Measurements from ENCODE around the gene BMERB1. TPM values are rescaled to one million over a fixed set of nuclear protein-coding genes. Genes with fewer than 3 reads are reported as not detected.
"Not testable (repeated sequence)": the region's sequence is repeated elsewhere in the genome, so short reads cannot be mapped to it uniquely, and the experiment has no call there.

The BMERB1 gene
- total and polyA plus RNA-seq, 3 experiments from 2014 or later, result 4.8 to 13.6 (median 13.1) TPM

DNA sequence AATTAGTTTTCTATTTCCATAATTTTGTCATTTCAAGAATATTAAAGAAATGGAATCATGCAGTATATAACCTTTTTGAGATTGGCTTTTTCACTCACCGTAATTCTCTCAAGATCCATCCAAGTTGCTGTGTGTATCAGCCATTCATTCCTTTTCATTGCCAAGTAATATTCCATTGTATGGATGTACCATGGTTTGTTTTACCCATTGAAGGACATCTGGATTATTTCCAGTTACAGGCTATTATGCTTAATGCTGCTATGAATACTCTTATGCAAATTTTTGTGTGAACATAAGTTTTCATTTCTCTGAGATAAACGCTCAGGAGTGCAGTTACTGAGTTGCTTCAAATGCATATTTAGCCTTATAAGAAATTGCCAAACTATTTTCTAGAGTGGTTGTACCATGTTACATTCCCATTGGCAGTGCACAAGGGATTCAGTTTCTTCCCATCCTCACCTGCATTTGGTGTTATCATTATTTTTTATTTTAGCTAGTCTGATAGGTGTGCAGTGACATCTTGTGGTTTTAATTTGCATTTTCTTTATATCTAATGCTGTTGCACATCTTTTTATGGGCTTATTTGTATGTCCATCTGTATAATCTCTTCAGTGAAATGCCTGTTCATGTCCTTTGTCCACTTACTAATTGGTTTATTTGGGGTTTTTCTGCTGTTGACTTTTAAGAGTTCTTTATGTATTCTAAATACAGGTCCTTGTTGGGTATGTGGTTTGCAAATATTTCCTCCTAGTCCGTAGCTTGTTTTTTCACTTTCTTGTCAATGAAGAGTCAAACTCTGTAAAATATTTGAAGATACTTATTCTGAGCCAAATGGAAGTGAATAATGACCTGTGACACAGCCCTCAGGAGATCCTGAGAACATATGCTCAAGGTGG is 32.7 kb downstream of the BMERB1 start:
- Mint-ChIP-seq H3K27ac (peak overlapping the region in 1 of 8 donors; percentile 23), H3K9me3 (peaks cover 2 to 6% (median 4%) of the 10 kb centered on the region in 5 donors), H3K36me3 (peaks cover 0 to 5% (median 0%) of the 10 kb centered on the region in 3 donors), H3K27me3 (peaks cover 0 to 14% of the 10 kb centered on the region in 2 donors), H3K4me1 (no peaks in the 10 kb centered on the region), H3K4me3 (no peak overlapping the region)
- no peaks in the 10 kb centered on the region for H3K4me1 ChIP-seq (ENCODE audit: insufficient read depth, low read length)
- H3K36me3 ChIP-seq (ENCODE audit: insufficient read depth, low read length), result no peaks in the 10 kb centered on the region
- no peak for DNase-seq
- no peaks in the 10 kb centered on the region for H3K27me3 ChIP-seq (ENCODE audit: insufficient read depth, low read length, poor library complexity, severe bottlenecking)
- no peaks in the 10 kb centered on the region for H3K9me3 ChIP-seq (ENCODE audit: low read length)
- H3K4me3 ChIP-seq (ENCODE audit: low read length), result no peak overlapping the region
- H3K27ac ChIP-seq (ENCODE audit: low read depth, low read length), result no peak overlapping the region
- POLR2A ChIA-PET, result no interaction called here
- CTCF ChIA-PET, result no interaction called here

DNA sequence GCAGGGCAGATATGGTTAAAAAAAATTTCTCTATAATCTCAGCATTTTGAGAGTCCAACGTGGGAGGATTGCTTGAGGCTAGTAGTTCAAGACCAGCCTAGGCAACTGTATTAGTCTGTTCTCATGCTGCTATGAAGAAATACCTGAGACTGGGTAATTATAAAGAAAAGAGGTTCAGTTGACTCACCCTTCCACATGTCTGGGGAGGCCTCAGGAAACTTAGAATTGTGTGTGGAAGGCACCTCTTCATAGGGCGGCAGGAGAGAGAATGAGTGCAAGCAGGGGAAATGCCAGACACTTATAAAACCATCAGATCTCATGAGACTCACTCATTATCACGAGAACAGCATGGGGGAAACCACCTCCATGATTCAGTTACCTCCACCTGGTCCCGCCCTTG is 42.6 kb downstream of the BMERB1 start:
- POLR2A ChIA-PET; DNase-seq; H3K9me3 Mint-ChIP-seq; H3K9me3 ChIP-seq (ENCODE audit: low read length); H3K36me3 ChIP-seq (ENCODE audit: insufficient read depth, low read length); H3K4me1 Mint-ChIP-seq; H3K4me3 ChIP-seq (ENCODE audit: low read length); H3K4me1 ChIP-seq (ENCODE audit: insufficient read depth, low read length); CTCF ChIA-PET; H3K27ac ChIP-seq (ENCODE audit: low read depth, low read length); H3K27me3 ChIP-seq (ENCODE audit: insufficient read depth, low read length, poor library complexity, severe bottlenecking); H3K4me3 Mint-ChIP-seq; H3K36me3 Mint-ChIP-seq: not testable (repeated sequence)
- peak overlapping the region in 1 of 8 donors; percentile 58 for H3K27ac Mint-ChIP-seq
- H3K27me3 Mint-ChIP-seq, result peaks cover 13 to 14% of the 10 kb centered on the region in 2 donors

DNA sequence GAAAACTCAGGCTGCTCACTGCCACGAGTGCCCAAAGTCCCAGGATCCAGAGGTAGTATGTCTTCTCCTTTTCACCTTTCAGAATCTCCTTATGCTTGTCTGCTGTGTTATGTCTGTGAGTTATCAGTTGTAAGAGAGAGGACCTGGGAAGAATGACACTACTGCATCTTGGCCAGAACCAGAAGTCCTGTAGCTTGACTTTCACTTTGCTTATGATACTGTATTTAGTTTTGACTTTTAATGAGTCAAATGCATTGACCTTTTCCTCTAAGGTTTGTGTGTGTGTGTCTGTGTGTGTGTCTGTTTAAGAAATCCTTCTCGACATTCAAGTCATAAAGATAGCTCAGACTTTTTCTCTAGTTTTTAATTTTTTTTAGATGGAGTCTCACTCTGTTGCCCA is 43.4 kb downstream of the BMERB1 start:
- POLR2A ChIA-PET, result no interaction called here
- H3K27ac ChIP-seq (ENCODE audit: low read depth, low read length), result no peak overlapping the region
- Mint-ChIP-seq H3K36me3 (peaks cover 0 to 5% (median 0%) of the 10 kb centered on the region in 3 donors), H3K27ac (no peak overlapping the region), H3K4me3 (no peak overlapping the region), H3K4me1 (no peaks in the 10 kb centered on the region), H3K27me3 (peaks cover 12 to 14% of the 10 kb centered on the region in 2 donors), H3K9me3 (peaks cover 0 to 3% (median 2%) of the 10 kb centered on the region in 5 donors)
- H3K9me3 ChIP-seq (ENCODE audit: low read length), result no peaks in the 10 kb centered on the region
- H3K4me1 ChIP-seq (ENCODE audit: insufficient read depth, low read length), result no peaks in the 10 kb centered on the region
- CTCF ChIA-PET, result no interaction called here
- no peaks in the 10 kb centered on the region for H3K36me3 ChIP-seq (ENCODE audit: insufficient read depth, low read length)
- no peak overlapping the region for H3K4me3 ChIP-seq (ENCODE audit: low read length)
- DNase-seq, result no peak
- no peaks in the 10 kb centered on the region for H3K27me3 ChIP-seq (ENCODE audit: insufficient read depth, low read length, poor library complexity, severe bottlenecking)

DNA sequence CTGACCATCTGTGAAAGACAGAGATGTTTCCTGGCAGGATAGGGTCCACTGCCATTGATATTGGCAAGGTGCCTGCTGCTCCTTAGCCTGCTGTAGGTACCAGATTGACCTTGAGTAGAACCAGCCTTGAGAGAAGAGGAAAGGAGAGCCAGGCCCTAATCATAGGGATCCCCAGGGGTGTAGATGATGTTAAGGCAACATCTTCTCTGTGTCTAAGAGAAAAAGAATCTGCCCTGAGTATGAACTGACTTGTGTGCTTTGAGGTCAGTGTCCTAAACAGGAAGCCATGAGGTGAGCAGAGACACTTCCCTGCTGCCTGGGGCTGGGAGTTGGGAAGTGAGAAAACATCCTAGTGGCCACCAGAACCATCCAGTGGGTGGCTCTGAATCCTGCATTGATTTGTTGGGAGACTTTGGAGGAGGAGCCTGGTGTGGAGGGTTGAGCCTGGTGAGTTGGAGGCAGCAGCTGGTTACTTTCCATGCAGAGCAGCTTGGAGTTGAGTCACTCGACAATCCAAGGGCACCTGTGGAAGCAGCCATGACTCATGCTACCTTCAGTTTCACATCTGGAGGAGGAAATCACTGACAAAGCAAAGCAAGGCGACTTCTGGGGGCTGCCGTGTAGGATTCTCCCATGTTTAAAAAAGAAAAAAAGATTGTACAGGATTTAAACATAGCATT is 47.8 kb downstream of the BMERB1 start:
- H3K27ac Mint-ChIP-seq, result peak overlapping the region in 1 of 8 donors; percentile 58
- no peak overlapping the region for H3K4me3 Mint-ChIP-seq
- Histone ChIP-seq H3K36me3 (ENCODE audit: insufficient read depth, low read length) (no peaks in the 10 kb centered on the region), H3K4me1 (ENCODE audit: insufficient read depth, low read length) (no peaks in the 10 kb centered on the region), H3K27me3 (ENCODE audit: insufficient read depth, low read length, poor library complexity, severe bottlenecking) (no peaks in the 10 kb centered on the region), H3K4me3 (ENCODE audit: low read length) (no peak overlapping the region), H3K9me3 (ENCODE audit: low read length) (no peaks in the 10 kb centered on the region), H3K27ac (ENCODE audit: low read depth, low read length) (no peak overlapping the region)
- CTCF ChIA-PET, result no interaction called here
- no peaks in the 10 kb centered on the region for H3K4me1 Mint-ChIP-seq
- H3K9me3 Mint-ChIP-seq, result no peaks in the 10 kb centered on the region
- DNase-seq, result no peak
- H3K36me3 Mint-ChIP-seq, result peaks cover 0 to 3% (median 0%) of the 10 kb centered on the region in 3 donors
- peaks cover 0 to 8% of the 10 kb centered on the region in 2 donors for H3K27me3 Mint-ChIP-seq
- POLR2A ChIA-PET, result no interaction called here

DNA sequence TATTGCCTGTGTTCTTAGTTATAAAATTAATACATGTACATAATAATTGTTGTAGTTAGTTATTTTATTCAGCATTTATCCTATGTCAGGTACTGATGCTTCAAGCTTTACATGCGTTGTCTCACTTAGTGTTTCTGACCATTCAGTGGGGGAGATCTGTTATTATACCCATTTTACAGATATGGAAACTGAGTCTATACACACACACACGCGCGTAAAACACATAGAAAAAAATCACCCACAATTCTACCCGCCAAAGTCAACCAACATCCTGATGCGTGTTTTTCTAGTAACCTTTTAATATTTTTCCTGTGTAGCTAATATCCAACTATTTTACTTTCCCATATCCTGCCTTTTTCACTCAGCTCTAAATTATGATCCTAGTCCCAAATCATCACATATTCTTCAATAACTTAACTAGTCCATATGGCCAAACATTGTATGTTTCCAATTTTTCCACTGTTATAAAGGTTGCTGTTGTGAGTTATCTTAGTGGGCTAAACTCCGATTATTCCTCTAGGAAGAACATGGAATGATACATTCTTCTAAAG is 48.4 kb downstream of the BMERB1 start:
- H3K4me1 Mint-ChIP-seq, result no peaks in the 10 kb centered on the region
- H3K36me3 Mint-ChIP-seq, result peaks cover 0 to 3% (median 0%) of the 10 kb centered on the region in 3 donors
- no peaks in the 10 kb centered on the region for H3K27me3 ChIP-seq (ENCODE audit: insufficient read depth, low read length, poor library complexity, severe bottlenecking)
- no peaks in the 10 kb centered on the region for H3K4me1 ChIP-seq (ENCODE audit: insufficient read depth, low read length)
- H3K27me3 Mint-ChIP-seq, result peaks cover 0 to 8% of the 10 kb centered on the region in 2 donors
- no peak overlapping the region for H3K4me3 ChIP-seq (ENCODE audit: low read length)
- H3K9me3 Mint-ChIP-seq, result no peaks in the 10 kb centered on the region
- no peak overlapping the region for H3K27ac Mint-ChIP-seq
- H3K4me3 Mint-ChIP-seq, result no peak overlapping the region
- DNase-seq, result no peak
- ChIA-PET POLR2A (no interaction called here), CTCF (no interaction called here)
- no peaks in the 10 kb centered on the region for H3K36me3 ChIP-seq (ENCODE audit: insufficient read depth, low read length)
- no peak overlapping the region for H3K27ac ChIP-seq (ENCODE audit: low read depth, low read length)
- no peaks in the 10 kb centered on the region for H3K9me3 ChIP-seq (ENCODE audit: low read length)

DNA sequence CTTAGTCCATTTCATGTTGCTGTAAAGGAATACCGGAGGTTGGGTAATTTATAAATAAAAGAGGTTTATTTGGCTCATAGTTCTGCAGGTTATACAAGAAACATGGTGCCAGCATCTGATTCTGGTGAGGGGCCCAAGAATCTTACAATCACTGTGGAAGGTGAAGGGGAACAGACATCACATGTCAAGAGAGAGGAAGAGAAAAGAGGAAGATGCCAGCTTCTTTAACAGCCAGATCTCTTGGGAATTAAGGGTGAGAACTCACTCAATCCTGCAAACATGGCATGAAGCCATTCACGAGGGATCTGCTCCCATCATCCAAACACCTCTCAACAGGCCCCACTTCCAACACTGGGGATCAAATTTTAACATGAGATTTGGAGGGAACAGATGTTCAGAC is 49.5 kb downstream of the BMERB1 start:
- no peaks in the 10 kb centered on the region for H3K4me1 Mint-ChIP-seq
- no peaks in the 10 kb centered on the region for H3K27me3 ChIP-seq (ENCODE audit: insufficient read depth, low read length, poor library complexity, severe bottlenecking)
- no peak for DNase-seq
- no peaks in the 10 kb centered on the region for H3K36me3 ChIP-seq (ENCODE audit: insufficient read depth, low read length)
- H3K4me1 ChIP-seq (ENCODE audit: insufficient read depth, low read length), result no peaks in the 10 kb centered on the region
- H3K27me3 Mint-ChIP-seq, result peaks cover 0 to 8% of the 10 kb centered on the region in 2 donors
- no peak overlapping the region for H3K27ac Mint-ChIP-seq
- peaks cover 0 to 3% (median 0%) of the 10 kb centered on the region in 3 donors for H3K36me3 Mint-ChIP-seq
- POLR2A ChIA-PET, result no interaction called here
- H3K9me3 ChIP-seq (ENCODE audit: low read length), result no peaks in the 10 kb centered on the region
- no peaks in the 10 kb centered on the region for H3K9me3 Mint-ChIP-seq
- H3K4me3 ChIP-seq (ENCODE audit: low read length), result no peak overlapping the region
- CTCF ChIA-PET, result no interaction called here
- H3K27ac ChIP-seq (ENCODE audit: low read depth, low read length), result no peak overlapping the region
- H3K4me3 Mint-ChIP-seq, result no peak overlapping the region

DNA sequence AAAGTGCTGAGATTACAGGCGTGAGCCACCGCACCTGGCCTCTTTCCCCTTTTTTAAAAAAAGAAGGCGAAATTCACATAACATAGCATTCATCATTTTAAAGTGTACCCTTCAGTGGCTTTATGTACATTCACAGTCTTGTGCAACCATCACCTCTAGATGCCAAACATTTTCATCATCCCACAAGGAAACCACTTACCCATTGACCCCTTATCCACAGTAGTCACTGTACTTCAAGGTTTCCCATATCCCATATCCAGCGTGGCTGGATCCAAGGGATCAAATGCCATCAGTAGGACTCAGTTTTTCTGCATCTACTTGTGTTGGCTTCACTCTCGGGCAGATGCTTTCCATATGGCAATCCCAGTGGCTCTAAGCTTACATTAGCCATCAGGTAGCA is 50.3 kb downstream of the BMERB1 start:
- no peak for DNase-seq
- ChIA-PET POLR2A (no interaction called here), CTCF (no interaction called here)
- Mint-ChIP-seq H3K4me1 (no peaks in the 10 kb centered on the region), H3K27me3 (peaks cover 0 to 8% of the 10 kb centered on the region in 2 donors), H3K27ac (no peak overlapping the region), H3K4me3 (no peak overlapping the region), H3K36me3 (peaks cover 0 to 3% (median 0%) of the 10 kb centered on the region in 3 donors), H3K9me3 (no peaks in the 10 kb centered on the region)
- no peak overlapping the region for H3K27ac ChIP-seq (ENCODE audit: low read depth, low read length)
- no peaks in the 10 kb centered on the region for H3K9me3 ChIP-seq (ENCODE audit: low read length)
- no peak overlapping the region for H3K4me3 ChIP-seq (ENCODE audit: low read length)
- no peaks in the 10 kb centered on the region for H3K36me3 ChIP-seq (ENCODE audit: insufficient read depth, low read length)
- H3K4me1 ChIP-seq (ENCODE audit: insufficient read depth, low read length), result no peaks in the 10 kb centered on the region
- H3K27me3 ChIP-seq (ENCODE audit: insufficient read depth, low read length, poor library complexity, severe bottlenecking), result no peaks in the 10 kb centered on the region

DNA sequence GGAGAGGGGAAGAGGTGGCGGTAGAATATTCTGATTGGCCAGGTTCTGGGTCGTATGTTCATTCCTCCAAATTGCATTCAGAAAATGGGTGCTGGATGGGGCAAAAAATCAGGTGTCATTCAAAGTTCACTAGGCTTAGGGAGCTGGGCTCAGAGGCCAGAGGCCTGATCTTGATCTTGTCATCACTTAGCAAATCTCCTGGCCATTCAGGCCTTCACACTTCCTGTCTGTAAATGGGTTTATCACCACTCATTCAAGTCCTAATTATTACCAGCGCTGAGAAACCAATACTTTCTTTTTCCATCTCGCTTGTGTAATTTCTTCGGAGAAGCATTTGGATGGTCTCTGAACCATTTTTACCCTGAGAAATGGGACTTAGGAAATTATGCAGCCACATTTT is 50.8 kb downstream of the BMERB1 start:
- no peaks in the 10 kb centered on the region for H3K4me1 ChIP-seq (ENCODE audit: insufficient read depth, low read length)
- no peaks in the 10 kb centered on the region for H3K4me1 Mint-ChIP-seq
- POLR2A ChIA-PET, result no interaction called here

More for the DNA sequence above, 50.8 kb downstream of the BMERB1 start:
- Mint-ChIP-seq H3K27me3 (peaks cover 0 to 8% of the 10 kb centered on the region in 2 donors), H3K36me3 (peaks cover 0 to 3% (median 0%) of the 10 kb centered on the region in 3 donors), H3K27ac (no peak overlapping the region), H3K4me3 (no peak overlapping the region), H3K9me3 (no peaks in the 10 kb centered on the region)
- CTCF ChIA-PET, result no interaction called here
- H3K27me3 ChIP-seq (ENCODE audit: insufficient read depth, low read length, poor library complexity, severe bottlenecking), result no peaks in the 10 kb centered on the region
- no peak for DNase-seq
- H3K9me3 ChIP-seq (ENCODE audit: low read length), result no peaks in the 10 kb centered on the region
- no peak overlapping the region for H3K27ac ChIP-seq (ENCODE audit: low read depth, low read length)
- H3K36me3 ChIP-seq (ENCODE audit: insufficient read depth, low read length), result no peaks in the 10 kb centered on the region
- H3K4me3 ChIP-seq (ENCODE audit: low read length), result no peak overlapping the region
